HL-60 (cell line): ENCODE data around the gene ATP6V1B1.

Experiments
- TF ChIP-seq, protein P1 (sequence below): IDR thresholded peaks from 2 replicates; pipeline ENCODE4 v1.6.1; 2012; ENCODE audit warnings: low read depth; ENCODE audit not compliant: insufficient replicate concordance
- TF ChIP-seq, protein P2 (sequence below): IDR thresholded peaks from one replicate; pipeline ENCODE4 v1.5.1; 2011; ENCODE audit warnings: low read length, control low read depth, inconsistent platforms; ENCODE audit not compliant: insufficient read depth

DNA sequence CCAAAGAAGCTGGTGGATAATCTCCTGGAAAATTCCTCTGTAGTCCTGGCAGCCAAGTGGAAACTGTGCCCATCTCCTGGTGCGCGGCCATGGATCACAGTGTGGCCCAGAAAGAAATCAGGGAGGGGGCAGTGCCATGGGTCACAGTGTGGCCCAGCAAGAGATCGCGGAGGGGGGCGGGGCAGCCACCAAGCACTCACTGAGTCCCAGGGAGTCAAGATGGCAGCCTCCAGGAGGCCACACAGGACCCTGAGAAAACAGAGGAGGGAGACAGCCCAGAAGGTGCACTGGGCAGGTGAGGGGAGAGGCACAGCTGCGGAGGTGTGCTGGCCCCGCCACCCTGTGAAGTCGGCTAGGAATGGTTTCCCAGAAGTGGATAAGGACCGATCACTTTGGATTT is 8.1 kb upstream of the ATP6V1B1 start:
- TF ChIP-seq, protein P1, sequence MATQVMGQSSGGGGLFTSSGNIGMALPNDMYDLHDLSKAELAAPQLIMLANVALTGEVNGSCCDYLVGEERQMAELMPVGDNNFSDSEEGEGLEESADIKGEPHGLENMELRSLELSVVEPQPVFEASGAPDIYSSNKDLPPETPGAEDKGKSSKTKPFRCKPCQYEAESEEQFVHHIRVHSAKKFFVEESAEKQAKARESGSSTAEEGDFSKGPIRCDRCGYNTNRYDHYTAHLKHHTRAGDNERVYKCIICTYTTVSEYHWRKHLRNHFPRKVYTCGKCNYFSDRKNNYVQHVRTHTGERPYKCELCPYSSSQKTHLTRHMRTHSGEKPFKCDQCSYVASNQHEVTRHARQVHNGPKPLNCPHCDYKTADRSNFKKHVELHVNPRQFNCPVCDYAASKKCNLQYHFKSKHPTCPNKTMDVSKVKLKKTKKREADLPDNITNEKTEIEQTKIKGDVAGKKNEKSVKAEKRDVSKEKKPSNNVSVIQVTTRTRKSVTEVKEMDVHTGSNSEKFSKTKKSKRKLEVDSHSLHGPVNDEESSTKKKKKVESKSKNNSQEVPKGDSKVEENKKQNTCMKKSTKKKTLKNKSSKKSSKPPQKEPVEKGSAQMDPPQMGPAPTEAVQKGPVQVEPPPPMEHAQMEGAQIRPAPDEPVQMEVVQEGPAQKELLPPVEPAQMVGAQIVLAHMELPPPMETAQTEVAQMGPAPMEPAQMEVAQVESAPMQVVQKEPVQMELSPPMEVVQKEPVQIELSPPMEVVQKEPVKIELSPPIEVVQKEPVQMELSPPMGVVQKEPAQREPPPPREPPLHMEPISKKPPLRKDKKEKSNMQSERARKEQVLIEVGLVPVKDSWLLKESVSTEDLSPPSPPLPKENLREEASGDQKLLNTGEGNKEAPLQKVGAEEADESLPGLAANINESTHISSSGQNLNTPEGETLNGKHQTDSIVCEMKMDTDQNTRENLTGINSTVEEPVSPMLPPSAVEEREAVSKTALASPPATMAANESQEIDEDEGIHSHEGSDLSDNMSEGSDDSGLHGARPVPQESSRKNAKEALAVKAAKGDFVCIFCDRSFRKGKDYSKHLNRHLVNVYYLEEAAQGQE, result no peak
- TF ChIP-seq, protein P2, sequence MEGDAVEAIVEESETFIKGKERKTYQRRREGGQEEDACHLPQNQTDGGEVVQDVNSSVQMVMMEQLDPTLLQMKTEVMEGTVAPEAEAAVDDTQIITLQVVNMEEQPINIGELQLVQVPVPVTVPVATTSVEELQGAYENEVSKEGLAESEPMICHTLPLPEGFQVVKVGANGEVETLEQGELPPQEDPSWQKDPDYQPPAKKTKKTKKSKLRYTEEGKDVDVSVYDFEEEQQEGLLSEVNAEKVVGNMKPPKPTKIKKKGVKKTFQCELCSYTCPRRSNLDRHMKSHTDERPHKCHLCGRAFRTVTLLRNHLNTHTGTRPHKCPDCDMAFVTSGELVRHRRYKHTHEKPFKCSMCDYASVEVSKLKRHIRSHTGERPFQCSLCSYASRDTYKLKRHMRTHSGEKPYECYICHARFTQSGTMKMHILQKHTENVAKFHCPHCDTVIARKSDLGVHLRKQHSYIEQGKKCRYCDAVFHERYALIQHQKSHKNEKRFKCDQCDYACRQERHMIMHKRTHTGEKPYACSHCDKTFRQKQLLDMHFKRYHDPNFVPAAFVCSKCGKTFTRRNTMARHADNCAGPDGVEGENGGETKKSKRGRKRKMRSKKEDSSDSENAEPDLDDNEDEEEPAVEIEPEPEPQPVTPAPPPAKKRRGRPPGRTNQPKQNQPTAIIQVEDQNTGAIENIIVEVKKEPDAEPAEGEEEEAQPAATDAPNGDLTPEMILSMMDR, result no peak
